ENCODE measurements around the gene TNS3. TPM values are rescaled to one million over a fixed set of nuclear protein-coding genes. Genes with fewer than 3 reads are reported as not detected.
A peak's percentile ranks its signal among the peaks of the same experiment; 100 is the strongest.

The TNS3 gene
- total RNA-seq, 1 donor from 2014 or later, result 426 TPM

DNA sequence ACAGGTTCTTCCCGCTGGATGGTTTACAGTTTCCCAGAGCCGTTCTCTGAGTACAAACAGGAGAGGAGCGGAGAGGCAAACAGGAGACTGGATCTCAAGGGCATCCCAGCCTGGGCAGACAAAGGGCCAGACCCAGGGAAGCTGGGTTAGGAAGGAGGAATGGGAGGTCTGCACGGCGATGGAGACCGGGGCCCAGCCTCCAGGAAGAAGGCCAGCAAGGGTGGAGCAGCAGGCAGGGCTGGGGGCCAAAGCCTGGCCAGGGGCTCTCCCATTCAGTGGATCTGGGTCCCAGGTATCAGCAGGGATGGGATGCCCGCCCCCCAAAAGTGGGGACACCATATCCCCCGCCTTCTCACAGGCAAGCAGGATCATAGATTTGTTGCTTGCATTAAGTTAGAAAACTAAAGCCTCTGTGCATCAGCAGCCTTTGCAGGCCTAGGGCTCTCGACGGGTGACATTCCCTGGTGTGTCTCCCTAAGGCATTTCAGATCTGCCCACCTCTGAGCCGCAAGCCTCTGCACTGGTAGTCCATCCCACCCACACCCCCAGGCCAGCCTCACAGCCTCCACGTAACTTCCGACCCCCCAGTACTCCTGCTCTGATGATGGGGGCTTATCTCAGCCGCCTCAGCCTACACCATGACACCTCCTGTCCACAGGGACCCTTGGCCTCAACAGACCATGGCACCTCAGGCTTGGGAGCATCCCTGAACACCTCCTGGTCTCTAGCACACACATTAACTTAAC, 59.9 kb downstream of the TNS3 start:
- peak; percentile 77 for DNase-seq (ENCODE audit: low spot score)
- peaks cover 8% of the 10 kb centered on the region for H3K4me1 Mint-ChIP-seq (ENCODE audit: low read depth)
- H3K9me3 Mint-ChIP-seq (ENCODE audit: low read depth), result no peaks in the 10 kb centered on the region
- no peaks in the 10 kb centered on the region for H3K27me3 Mint-ChIP-seq (ENCODE audit: low read depth)
- TF ChIP-seq, protein P1, sequence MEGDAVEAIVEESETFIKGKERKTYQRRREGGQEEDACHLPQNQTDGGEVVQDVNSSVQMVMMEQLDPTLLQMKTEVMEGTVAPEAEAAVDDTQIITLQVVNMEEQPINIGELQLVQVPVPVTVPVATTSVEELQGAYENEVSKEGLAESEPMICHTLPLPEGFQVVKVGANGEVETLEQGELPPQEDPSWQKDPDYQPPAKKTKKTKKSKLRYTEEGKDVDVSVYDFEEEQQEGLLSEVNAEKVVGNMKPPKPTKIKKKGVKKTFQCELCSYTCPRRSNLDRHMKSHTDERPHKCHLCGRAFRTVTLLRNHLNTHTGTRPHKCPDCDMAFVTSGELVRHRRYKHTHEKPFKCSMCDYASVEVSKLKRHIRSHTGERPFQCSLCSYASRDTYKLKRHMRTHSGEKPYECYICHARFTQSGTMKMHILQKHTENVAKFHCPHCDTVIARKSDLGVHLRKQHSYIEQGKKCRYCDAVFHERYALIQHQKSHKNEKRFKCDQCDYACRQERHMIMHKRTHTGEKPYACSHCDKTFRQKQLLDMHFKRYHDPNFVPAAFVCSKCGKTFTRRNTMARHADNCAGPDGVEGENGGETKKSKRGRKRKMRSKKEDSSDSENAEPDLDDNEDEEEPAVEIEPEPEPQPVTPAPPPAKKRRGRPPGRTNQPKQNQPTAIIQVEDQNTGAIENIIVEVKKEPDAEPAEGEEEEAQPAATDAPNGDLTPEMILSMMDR (IDR thresholded peaks at IDR 0.05), result no peak
- H3K27ac Mint-ChIP-seq (ENCODE audit: unreplicated experiment), result peak overlapping the region; percentile 94
- no peak overlapping the region for H3K4me3 Mint-ChIP-seq (ENCODE audit: unreplicated experiment)
- peaks cover 58% of the 10 kb centered on the region for H3K36me3 Mint-ChIP-seq (ENCODE audit: low read depth)

DNA sequence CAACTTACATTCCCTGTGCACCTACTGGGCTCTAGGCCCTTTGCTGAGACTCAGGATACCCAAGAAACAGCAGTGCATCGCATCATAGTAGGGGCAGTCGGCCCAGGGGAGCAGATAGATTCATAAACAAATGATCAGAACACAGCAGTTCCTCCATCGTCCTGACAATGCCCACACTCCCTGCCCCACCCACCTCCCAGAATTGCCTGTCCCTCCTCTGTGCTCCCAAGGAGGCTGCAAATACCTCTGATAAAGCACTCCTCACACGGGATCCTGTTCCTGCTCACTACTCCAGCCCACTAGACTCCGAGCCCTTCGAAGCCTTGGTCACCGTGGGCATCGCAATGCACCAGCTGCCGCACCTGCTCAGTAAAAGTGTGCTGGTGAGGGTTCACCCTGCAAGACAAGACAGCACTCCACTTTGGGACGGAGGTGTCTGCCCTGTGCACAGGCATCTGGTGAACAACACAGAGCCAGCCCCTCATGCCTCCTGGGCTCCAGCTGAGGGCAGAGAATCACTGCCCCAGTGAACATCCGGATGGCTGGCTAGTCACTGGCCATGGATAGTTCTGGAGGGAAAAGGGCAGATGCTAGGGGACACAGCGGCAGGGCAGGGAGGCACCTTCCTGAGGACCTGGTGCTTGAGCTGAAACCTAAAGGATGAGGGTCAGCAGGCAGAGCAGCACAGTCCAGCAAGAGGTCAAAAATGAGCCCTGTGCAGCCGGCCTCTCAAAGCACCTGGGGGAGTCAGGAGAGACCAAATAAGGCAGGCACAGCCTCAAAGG, 60.7 kb downstream of the TNS3 start:
- DNase-seq (ENCODE audit: low spot score), result peak; percentile 73
- Mint-ChIP-seq H3K4me3 (ENCODE audit: unreplicated experiment) (no peak overlapping the region), H3K27me3 (ENCODE audit: low read depth) (no peaks in the 10 kb centered on the region), H3K9me3 (ENCODE audit: low read depth) (no peaks in the 10 kb centered on the region), H3K36me3 (ENCODE audit: low read depth) (peaks cover 55% of the 10 kb centered on the region), H3K4me1 (ENCODE audit: low read depth) (peaks cover 8% of the 10 kb centered on the region), H3K27ac (ENCODE audit: unreplicated experiment) (peak overlapping the region; percentile 94)
- TF ChIP-seq, protein P1 (IDR thresholded peaks at IDR 0.05), result no peak

DNA sequence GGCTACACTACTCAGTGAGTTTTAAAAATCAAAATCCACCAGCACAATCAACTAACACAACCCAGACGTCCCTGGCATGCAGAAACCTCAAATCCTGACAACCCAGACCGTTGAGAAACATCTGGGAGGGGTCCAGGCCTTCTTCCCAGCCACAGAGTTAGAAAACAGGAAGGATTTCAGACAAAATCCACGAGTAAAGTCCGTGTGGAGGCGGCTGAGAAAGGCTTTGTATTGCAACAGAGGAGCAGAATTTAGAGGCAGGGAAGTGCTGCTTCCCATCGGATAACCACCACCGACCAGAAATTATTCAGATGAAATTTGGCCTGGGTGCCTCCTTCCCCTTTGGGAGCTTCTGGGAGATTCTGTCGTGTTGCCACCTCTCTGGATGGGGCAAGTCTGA, 61.5 kb downstream of the TNS3 start:
- Mint-ChIP-seq H3K4me1 (ENCODE audit: low read depth) (peaks cover 8% of the 10 kb centered on the region), H3K27ac (ENCODE audit: unreplicated experiment) (peak overlapping the region; percentile 94), H3K9me3 (ENCODE audit: low read depth) (no peaks in the 10 kb centered on the region), H3K27me3 (ENCODE audit: low read depth) (no peaks in the 10 kb centered on the region), H3K36me3 (ENCODE audit: low read depth) (peaks cover 47% of the 10 kb centered on the region), H3K4me3 (ENCODE audit: unreplicated experiment) (peak overlapping the region; percentile 4)
- peak; percentile 25 for DNase-seq (ENCODE audit: low spot score)
- TF ChIP-seq, protein P1 (IDR thresholded peaks at IDR 0.05), result no peak

DNA sequence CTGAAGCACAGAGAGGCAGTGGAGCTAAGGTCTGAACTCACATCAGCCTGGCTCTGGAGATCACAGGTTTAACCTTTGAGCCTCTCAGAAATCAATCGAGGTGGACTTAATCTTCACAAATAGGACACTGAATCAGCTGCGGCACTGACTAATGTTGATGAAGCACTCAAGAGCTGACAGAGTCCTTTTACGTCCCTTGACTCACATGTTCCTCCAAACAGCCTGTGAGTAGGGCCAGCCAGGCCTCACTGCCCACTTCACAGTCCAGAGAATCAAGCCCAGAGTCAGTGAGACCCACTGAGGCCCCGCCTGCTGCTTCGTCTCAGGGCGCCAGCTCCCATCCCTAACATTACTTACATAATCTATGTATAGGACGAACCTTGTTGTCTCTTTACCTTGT, 63.1 kb downstream of the TNS3 start:
- H3K9me3 Mint-ChIP-seq (ENCODE audit: low read depth), result no peaks in the 10 kb centered on the region
- H3K27me3 Mint-ChIP-seq (ENCODE audit: low read depth), result no peaks in the 10 kb centered on the region
- H3K27ac Mint-ChIP-seq (ENCODE audit: unreplicated experiment), result peak overlapping the region; percentile 94
- DNase-seq (ENCODE audit: low spot score), result peak; percentile 37
- TF ChIP-seq, protein P1 (IDR thresholded peaks at IDR 0.05), result no peak
- no peak overlapping the region for H3K4me3 Mint-ChIP-seq (ENCODE audit: unreplicated experiment)
- H3K36me3 Mint-ChIP-seq (ENCODE audit: low read depth), result peaks cover 41% of the 10 kb centered on the region
- peaks cover 8% of the 10 kb centered on the region for H3K4me1 Mint-ChIP-seq (ENCODE audit: low read depth)

DNA sequence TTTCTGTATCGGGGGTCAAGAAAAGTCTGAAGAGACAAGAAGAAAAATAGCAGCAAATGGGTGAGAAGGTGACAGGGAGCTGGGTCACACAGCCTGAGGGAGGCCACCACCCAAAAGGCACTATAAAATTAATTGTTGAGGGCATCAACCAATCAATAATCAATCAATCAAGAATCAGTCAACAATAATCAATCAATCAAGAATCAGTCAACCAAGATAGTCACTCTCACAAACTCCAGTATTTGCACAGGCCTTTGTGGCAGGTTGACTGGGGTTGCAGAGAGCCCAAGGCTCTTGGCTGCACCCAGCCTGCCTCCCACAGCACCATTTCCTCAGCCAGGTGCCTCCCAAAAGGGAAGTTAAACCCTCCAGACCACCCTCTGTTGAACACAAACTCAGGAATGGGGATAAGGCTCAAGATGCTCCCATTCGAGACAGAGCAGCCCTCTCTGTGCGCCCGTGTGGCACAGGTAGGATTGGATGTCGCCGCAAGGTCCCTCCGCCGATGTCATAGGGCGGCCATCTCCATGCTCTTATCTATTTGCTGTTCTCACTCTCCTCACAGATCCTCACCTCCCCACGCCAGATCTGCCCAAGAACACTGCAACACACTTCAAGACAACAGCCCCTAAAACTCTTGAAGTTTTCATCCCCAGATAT, 64.0 kb downstream of the TNS3 start:
- peak; percentile 59 for DNase-seq (ENCODE audit: low spot score)
- Mint-ChIP-seq H3K4me3 (ENCODE audit: unreplicated experiment) (peak overlapping the region; percentile 8), H3K36me3 (ENCODE audit: low read depth) (peaks cover 33% of the 10 kb centered on the region), H3K27me3 (ENCODE audit: low read depth) (no peaks in the 10 kb centered on the region), H3K27ac (ENCODE audit: unreplicated experiment) (no peak overlapping the region), H3K9me3 (ENCODE audit: low read depth) (no peaks in the 10 kb centered on the region), H3K4me1 (ENCODE audit: low read depth) (peaks cover 4% of the 10 kb centered on the region)
- TF ChIP-seq, protein P1 (IDR thresholded peaks at IDR 0.05), result no peak

All from chondrocyte (in vitro differentiated cells).